Heart left ventricle (tissue), 13 donors: ENCODE measurements around the gene TH.

Experiments used
- CTCF ChIP-seq, 12 donors: fragments of 200-600 bp; sonication (generic) in 4 of 12; IDR thresholded peaks; one replicate each; pipeline versions ENCODE4 v1.5.0 to v1.8.0; 2018 to 2022; ENCODE audit warnings: antibody characterized with exemption in 12 of 12, mild to moderate bottlenecking in 5 of 12
- POLR2A ChIP-seq, 2 donors: fragments of 450-650 bp; IDR thresholded peaks; one replicate each; pipeline ENCODE4 v1.6.1; 2017; ENCODE audit warnings: antibody characterized with exemption in 2 of 2, mild to moderate bottlenecking in 2 of 2, moderate library complexity in 2 of 2
- donor health status: ischemic (EF 13 %, LVEDD 7.1; RV severe dilation, severe dysfunction).
- donor health status: DM: no; HTN: yes; CAD: no.
- donor health status: DM: no; HTN: no; CAD: no.
- donor health status: ischemic (EF 25% LVEDD 6.9; RV normal size, moderate dysfunction).
- donor health status: ischemic (EF 25% LVEDD 5.7; RV mildly dilated, moderate dysfunction).
- donor health status: ischemic (EF 35%, LVEDD 5.7; RV mildly dilated, moderate dysfunction).
- donor health status: nonischemic (EF 11% LVEDD 7.7; RV severe dilation, severe dysfunction).
- donor health status: DM: yes; HTN: yes; CAD: no.
- donor health status: PGD.
- donor health status: ischemic (EF 29% LVEDD 5.4; RV normal size, mild dysfunction).
- donor health status: nonischemic (EF 23%, LVEDD 6.1; RV moderate dilation, normal function).

DNA sequence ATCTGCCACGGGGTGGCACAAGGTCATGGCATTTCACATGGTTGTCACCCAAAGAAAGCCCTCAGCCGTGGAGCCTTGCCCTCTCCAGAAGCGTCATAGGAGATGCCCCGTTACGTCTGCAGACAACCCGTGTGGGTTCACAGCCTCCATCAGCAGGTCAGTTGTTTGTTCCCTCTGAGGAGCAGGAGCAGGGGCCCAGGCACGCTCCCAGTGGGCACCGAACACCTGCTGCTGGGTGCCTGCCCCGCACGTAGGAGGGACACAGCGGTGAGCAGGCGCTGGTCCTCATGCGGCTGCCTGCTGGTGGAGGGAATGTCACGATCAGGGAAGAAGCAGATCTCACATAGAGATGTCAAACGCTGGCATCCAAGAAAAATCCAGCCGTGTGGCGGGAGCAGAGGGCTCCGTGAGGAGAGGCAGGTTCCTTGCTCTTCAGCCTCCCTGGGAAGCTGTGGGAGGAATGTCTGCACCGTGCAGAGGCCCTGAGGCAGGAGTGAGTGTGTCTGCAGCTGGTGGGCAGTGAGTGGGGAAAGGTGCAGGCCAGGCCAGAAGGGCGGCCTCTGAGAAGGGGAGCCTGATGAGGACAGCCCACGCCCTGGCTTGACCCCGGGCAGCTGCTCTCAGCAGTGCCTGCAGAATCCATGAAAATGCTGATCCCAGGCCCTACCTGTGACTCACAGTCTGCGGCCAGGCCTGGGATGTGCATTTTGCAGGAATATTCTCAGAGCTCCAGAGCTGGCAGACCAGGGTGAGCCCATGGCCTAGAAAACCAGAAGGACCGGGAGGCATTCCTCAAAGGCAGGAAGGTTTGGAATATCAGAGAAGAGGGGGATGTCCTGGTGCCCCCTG, 36.4 kb upstream of the TH start:
- TF ChIP-seq CTCF (IDR thresholded peaks at IDR 0.05) (no peak), POLR2A (IDR thresholded peaks at IDR 0.05) (no peak)
